ENCODE measurements around the gene IL17F. TPM values are rescaled to one million over a fixed set of nuclear protein-coding genes. Genes with fewer than 3 reads are reported as not detected.
A peak's percentile ranks its signal among the peaks of the same experiment; 100 is the strongest.

The IL17F gene
- total and polyA plus RNA-seq, 7 experiments from 2014 or later, result 0.48 TPM; not detected in 6

DNA sequence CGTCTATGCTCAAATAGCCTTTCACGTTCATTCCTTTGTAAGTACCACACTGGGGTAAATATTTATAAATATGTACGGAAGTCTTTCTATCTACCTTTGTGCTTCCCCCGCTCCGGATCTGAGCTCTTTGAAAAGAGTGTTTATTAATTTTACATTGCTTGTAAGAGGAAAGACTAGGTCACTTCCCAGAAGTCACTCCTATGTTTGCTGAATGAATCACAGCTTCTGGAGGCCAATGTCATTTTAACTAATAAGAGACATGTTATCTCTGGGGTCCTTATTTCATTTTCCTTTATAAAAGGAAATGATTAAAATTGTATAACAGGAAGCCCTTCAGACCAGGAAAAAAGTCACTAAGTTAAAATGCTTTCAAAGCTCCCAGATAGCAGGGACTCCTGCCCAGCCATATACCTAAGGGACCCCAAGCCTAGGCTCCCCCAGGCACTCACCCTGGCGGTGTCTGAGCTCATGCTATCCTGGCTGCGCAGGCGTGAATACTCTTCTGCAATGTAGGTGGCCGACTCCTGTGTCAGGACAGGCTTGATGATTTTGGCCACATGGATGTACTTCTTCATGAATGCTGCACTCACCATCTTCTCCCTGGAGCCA lies 27.7 kb upstream of the IL17F start:
- intact Hi-C loops (cut with micrococcal nuclease), result no loop called here

DNA sequence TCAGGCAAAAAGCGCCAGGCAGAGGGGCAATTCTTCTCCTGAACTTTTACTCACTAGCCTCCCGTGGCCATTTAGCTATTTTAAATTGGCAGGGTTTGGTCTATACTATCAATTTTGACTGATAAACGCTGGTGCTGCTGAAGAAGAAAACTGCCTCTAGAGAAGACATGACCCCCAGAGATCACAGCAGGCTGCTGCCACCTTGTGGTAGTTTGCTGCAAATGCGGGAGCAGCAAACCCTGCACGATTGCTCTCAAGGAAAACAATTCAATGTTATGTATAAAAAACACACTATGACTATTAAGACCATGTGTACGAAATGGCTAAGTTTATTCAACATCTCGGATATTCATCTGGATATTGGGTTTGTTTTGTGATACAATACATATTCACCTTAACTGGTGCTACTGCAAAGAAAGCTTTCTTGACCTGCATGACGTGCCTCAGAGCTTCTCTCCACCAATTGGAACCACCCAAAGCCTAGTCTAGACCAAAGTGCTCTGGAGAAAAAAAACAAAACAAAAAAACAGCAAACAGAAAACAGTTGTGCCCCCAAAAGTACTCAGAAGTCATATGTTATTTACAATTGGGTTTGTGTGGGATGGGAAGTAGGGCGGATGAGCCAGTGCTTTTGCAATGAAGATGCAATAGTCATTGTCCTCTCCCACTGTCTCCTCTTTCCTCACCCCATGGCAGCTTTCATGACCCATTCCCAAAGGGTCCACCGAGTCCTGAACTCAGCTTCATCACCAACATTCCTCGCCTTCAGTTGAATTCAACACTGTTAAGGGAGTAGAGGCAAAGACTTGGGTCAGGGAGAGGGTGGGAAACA lies 19.6 kb upstream of the IL17F start:
- ChIA-PET POLR2A (no interaction called here), CTCF (interaction anchor here (0.6 to 5.0 kb wide), 17 partner anchors 9 to 389 kb away, joined by 3 to 31 read pairs (median 5); no protein-coding TSS in a partner anchor)
- H3K4me1 ChIP-seq (ENCODE audit: control insufficient read depth in 2 of 2, insufficient read depth in 2 of 2, low read length in 2 of 2), result peaks cover 0 to 3% of the 10 kb centered on the region in 2 donors
- H3K27me3 Mint-ChIP-seq, result no peaks in the 10 kb centered on the region
- H3K27ac Mint-ChIP-seq, result peak overlapping the region in 7 of 9 donors; percentile 1 to 90 (median 18)
- H3K36me3 ChIP-seq (ENCODE audit: control insufficient read depth in 2 of 3, insufficient read depth in 3 of 3, low read length in 3 of 3), result peaks cover 5 to 60% (median 6%) of the 10 kb centered on the region in 3 experiments
- DNase-seq (peak; percentile 42 to 73 (median 64)), ATAC-seq (peak; percentile 91)
- H3K27ac ChIP-seq (ENCODE audit: low read depth, low read length), result no peak overlapping the region
- peaks cover 13 to 39% (median 29%) of the 10 kb centered on the region in 5 donors for H3K36me3 Mint-ChIP-seq
- H3K4me3 Mint-ChIP-seq, result peak overlapping the region in 4 of 10 donors; percentile 25 to 44 (median 40)
- intact Hi-C loops (cut with micrococcal nuclease), result loop anchor here (1.0 to 10.0 kb wide), 8 partner anchors 20 to 409 kb away; partner anchors contain the start of gene MCM3 (in 1 of the 2)
- H3K27me3 ChIP-seq (ENCODE audit: control insufficient read depth in 2 of 2, insufficient read depth in 2 of 2, low read length in 2 of 2), result no peaks in the 10 kb centered on the region
- peaks cover 3 to 19% (median 15%) of the 10 kb centered on the region in 7 donors for H3K4me1 Mint-ChIP-seq
- no peaks in the 10 kb centered on the region for H3K9me3 Mint-ChIP-seq
- H3K9me3 ChIP-seq (ENCODE audit: control insufficient read depth in 2 of 3, low read length in 3 of 3), result no peaks in the 10 kb centered on the region
- no peak overlapping the region for H3K4me3 ChIP-seq (ENCODE audit: low read length)

More for the DNA sequence above, 27.7 kb upstream of the IL17F start:
- Histone ChIP-seq H3K4me1 (ENCODE audit: control insufficient read depth in 2 of 2, insufficient read depth in 2 of 2, low read length in 2 of 2) (no peaks in the 10 kb centered on the region), H3K27me3 (ENCODE audit: control insufficient read depth in 2 of 2, insufficient read depth in 2 of 2, low read length in 2 of 2) (no peaks in the 10 kb centered on the region), H3K36me3 (ENCODE audit: control insufficient read depth in 2 of 3, insufficient read depth in 3 of 3, low read length in 3 of 3) (peaks cover 6 to 84% (median 6%) of the 10 kb centered on the region in 3 experiments), H3K4me3 (ENCODE audit: low read length) (no peak overlapping the region), H3K27ac (ENCODE audit: low read depth, low read length) (no peak overlapping the region), H3K9me3 (ENCODE audit: control insufficient read depth in 2 of 3, low read length in 3 of 3) (no peaks in the 10 kb centered on the region)
- H3K27ac Mint-ChIP-seq, result peak overlapping the region in 2 of 9 donors; percentile 12 to 16
- ChIA-PET CTCF (interaction anchor here (1.2 to 2.0 kb wide), 2 partner anchors 8 to 11 kb away, joined by 3 to 7 read pairs; no protein-coding TSS in a partner anchor), POLR2A (interaction anchor here (0.7 kb wide), 1 partner anchor 13 kb away, joined by 3 read pairs; the partner anchor contains the start of gene MCM3)
- no peak for ATAC-seq
- no peak overlapping the region for H3K4me3 Mint-ChIP-seq
- no peak for DNase-seq
- no peaks in the 10 kb centered on the region for H3K27me3 Mint-ChIP-seq
- peaks cover 19 to 58% (median 43%) of the 10 kb centered on the region in 5 donors for H3K36me3 Mint-ChIP-seq
- no peaks in the 10 kb centered on the region for H3K9me3 Mint-ChIP-seq
- H3K4me1 Mint-ChIP-seq, result peaks cover 0 to 30% (median 2%) of the 10 kb centered on the region in 7 donors

DNA sequence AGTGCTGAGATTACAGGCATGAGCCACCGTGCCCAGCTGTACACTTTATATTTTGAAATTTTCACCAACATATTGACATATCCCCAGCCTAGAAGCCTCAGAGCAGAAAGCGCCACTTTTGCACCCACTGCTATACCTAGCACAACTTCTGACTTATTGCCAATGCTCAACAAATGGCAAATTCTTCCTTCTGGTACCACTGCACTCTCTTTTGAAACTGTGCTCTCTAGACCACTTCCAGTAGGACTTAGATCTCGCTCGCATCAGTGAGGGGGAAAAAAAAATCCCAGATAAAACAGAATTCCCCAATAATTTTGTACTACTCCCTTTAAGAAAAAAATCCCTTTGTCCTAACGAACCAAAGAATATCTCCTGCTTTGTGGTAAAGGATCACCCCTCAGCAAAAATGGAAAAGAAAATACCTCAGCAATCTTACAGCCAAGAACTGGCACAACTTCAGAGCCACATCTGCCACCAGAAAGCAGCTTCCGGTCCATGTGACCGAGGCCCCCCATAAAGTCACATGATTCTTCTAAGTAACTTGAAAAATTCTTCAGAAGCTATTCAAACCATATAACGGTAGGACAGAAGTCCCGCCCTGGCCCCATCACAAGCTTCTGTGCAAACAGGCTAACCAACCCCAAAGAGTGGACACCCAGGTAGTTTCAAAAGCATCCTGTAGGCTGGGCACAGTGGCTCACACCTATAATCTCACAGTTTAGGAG lies 18.5 kb upstream of the IL17F start:
- H3K36me3 ChIP-seq (ENCODE audit: control insufficient read depth in 2 of 3, insufficient read depth in 3 of 3, low read length in 3 of 3), result peaks cover 5 to 48% (median 6%) of the 10 kb centered on the region in 3 experiments
- H3K4me3 ChIP-seq (ENCODE audit: low read length), result no peak overlapping the region
- peak; percentile 29 for ATAC-seq
- ChIA-PET POLR2A (no interaction called here), CTCF (interaction anchor here (0.9 to 5.0 kb wide), 9 partner anchors 10 to 199 kb away, joined by 3 to 31 read pairs (median 5); no protein-coding TSS in a partner anchor)
- peak overlapping the region in 9 of 10 donors; percentile 21 to 82 (median 71) for H3K4me3 Mint-ChIP-seq
- H3K4me1 Mint-ChIP-seq, result peaks cover 3 to 19% (median 13%) of the 10 kb centered on the region in 7 donors
- H3K27ac Mint-ChIP-seq, result peak overlapping the region in 8 of 9 donors; percentile 43 to 89 (median 77)
- H3K9me3 Mint-ChIP-seq, result no peaks in the 10 kb centered on the region
- H3K4me1 ChIP-seq (ENCODE audit: control insufficient read depth in 2 of 2, insufficient read depth in 2 of 2, low read length in 2 of 2), result peaks cover 0 to 3% of the 10 kb centered on the region in 2 donors
- no peaks in the 10 kb centered on the region for H3K9me3 ChIP-seq (ENCODE audit: control insufficient read depth in 2 of 3, low read length in 3 of 3)
- peaks cover 5 to 32% (median 18%) of the 10 kb centered on the region in 5 donors for H3K36me3 Mint-ChIP-seq
- DNase-seq, result peak in 7 of 9 donors; percentile 19 to 43 (median 31)
- intact Hi-C loops (cut with micrococcal nuclease), result loop anchor here (1.0 to 10.0 kb wide), 8 partner anchors 22 to 408 kb away; partner anchors contain the start of gene MCM3 (in 1 of the 2)
- no peaks in the 10 kb centered on the region for H3K27me3 ChIP-seq (ENCODE audit: control insufficient read depth in 2 of 2, insufficient read depth in 2 of 2, low read length in 2 of 2)
- H3K27me3 Mint-ChIP-seq, result no peaks in the 10 kb centered on the region
- H3K27ac ChIP-seq (ENCODE audit: low read depth, low read length), result no peak overlapping the region

DNA sequence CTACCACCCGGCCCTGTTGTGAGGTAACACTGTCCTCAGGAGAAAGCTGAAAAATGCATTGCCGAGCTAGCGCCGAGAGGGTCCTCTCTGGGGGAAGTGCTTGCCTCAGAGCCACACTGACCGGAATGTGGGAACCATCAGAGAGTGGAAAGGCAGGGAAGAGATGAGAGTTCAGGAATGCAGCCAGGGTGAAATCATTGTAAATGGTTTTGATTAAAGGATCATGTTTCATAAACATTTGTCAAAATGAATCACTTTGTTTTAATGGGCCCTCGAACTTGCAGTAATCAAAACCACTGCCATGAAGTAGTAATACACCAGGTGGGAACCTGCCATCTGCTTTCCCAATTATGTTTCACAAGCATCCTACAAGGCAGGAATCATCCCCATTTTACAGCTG lies 16.9 kb upstream of the IL17F start:
- no peak overlapping the region for H3K4me3 Mint-ChIP-seq
- intact Hi-C loops (cut with micrococcal nuclease), result loop anchor here in 1 of 2 donors (10.0 kb wide), 1 partner anchor 406 kb away; no protein-coding TSS in a partner anchor
- peaks cover 3 to 23% (median 8%) of the 10 kb centered on the region in 5 donors for H3K36me3 Mint-ChIP-seq
- Histone ChIP-seq H3K4me3 (ENCODE audit: low read length) (no peak overlapping the region), H3K27ac (ENCODE audit: low read depth, low read length) (no peak overlapping the region), H3K9me3 (ENCODE audit: control insufficient read depth in 2 of 3, low read length in 3 of 3) (no peaks in the 10 kb centered on the region), H3K36me3 (ENCODE audit: control insufficient read depth in 2 of 3, insufficient read depth in 3 of 3, low read length in 3 of 3) (peaks cover 5 to 36% (median 6%) of the 10 kb centered on the region in 3 experiments), H3K4me1 (ENCODE audit: control insufficient read depth in 2 of 2, insufficient read depth in 2 of 2, low read length in 2 of 2) (peaks cover 0 to 3% of the 10 kb centered on the region in 2 donors), H3K27me3 (ENCODE audit: control insufficient read depth in 2 of 2, insufficient read depth in 2 of 2, low read length in 2 of 2) (no peaks in the 10 kb centered on the region)
- ATAC-seq (no peak), DNase-seq (no peak)
- ChIA-PET CTCF (interaction anchor here (3.3 kb wide), 1 partner anchor 198 kb away, joined by 9 read pairs; no protein-coding TSS in a partner anchor), POLR2A (no interaction called here)
- no peaks in the 10 kb centered on the region for H3K9me3 Mint-ChIP-seq
- H3K27me3 Mint-ChIP-seq, result no peaks in the 10 kb centered on the region
- H3K4me1 Mint-ChIP-seq, result peaks cover 3 to 19% (median 13%) of the 10 kb centered on the region in 7 donors
- peak overlapping the region in 1 of 9 donors; percentile 32 for H3K27ac Mint-ChIP-seq

DNA sequence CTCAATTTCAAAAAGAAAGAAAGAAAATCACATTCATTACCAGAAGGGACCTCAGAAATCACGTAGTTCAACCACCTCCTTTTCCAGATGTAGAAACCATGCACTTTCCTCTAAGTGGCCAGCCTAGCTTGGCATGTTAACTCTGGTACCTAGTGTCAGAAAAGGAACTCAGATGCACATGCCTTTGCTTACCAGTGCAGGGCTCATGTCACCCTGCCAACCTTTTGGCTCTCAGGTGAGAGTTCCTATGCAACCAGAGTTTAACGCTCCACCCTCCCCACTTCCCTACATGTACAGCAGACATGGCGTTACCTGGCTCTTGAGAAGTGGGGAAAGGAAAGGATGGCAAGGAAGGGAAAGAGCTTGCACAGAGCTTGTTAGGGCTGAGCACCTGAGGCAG lies 16.3 kb upstream of the IL17F start:
- Histone ChIP-seq H3K9me3 (ENCODE audit: control insufficient read depth in 2 of 3, low read length in 3 of 3) (no peaks in the 10 kb centered on the region), H3K27ac (ENCODE audit: low read depth, low read length) (no peak overlapping the region), H3K4me3 (ENCODE audit: low read length) (no peak overlapping the region), H3K27me3 (ENCODE audit: control insufficient read depth in 2 of 2, insufficient read depth in 2 of 2, low read length in 2 of 2) (no peaks in the 10 kb centered on the region), H3K4me1 (ENCODE audit: control insufficient read depth in 2 of 2, insufficient read depth in 2 of 2, low read length in 2 of 2) (peaks cover 0 to 3% of the 10 kb centered on the region in 2 donors), H3K36me3 (ENCODE audit: control insufficient read depth in 2 of 3, insufficient read depth in 3 of 3, low read length in 3 of 3) (peaks cover under 1 to 30% (median 5%) of the 10 kb centered on the region in 3 experiments)
- Mint-ChIP-seq H3K4me1 (peaks cover 3 to 19% (median 13%) of the 10 kb centered on the region in 7 donors), H3K9me3 (no peaks in the 10 kb centered on the region), H3K4me3 (no peak overlapping the region), H3K36me3 (peaks cover 3 to 23% (median 8%) of the 10 kb centered on the region in 5 donors), H3K27ac (no peak overlapping the region), H3K27me3 (no peaks in the 10 kb centered on the region)
- no peak for DNase-seq
- ChIA-PET CTCF (interaction anchor here (0.6 to 3.3 kb wide), 2 partner anchors 197 to 735 kb away, joined by 3 to 9 read pairs; no protein-coding TSS in a partner anchor), POLR2A (no interaction called here)
- ATAC-seq, result no peak
- intact Hi-C loops (cut with micrococcal nuclease), result loop anchor here in 1 of 2 donors (10.0 kb wide), 1 partner anchor 406 kb away; no protein-coding TSS in a partner anchor
